Iris pigment epithelial cell (primary cell): ENCODE measurements around the gene PHC2.

Experiments used
- DNase-seq: peaks from one replicate; pipeline ENCODE4 v3.0.0-alpha.2; 2011; ENCODE audit warnings: low read depth

PHC2 gene

DNA sequence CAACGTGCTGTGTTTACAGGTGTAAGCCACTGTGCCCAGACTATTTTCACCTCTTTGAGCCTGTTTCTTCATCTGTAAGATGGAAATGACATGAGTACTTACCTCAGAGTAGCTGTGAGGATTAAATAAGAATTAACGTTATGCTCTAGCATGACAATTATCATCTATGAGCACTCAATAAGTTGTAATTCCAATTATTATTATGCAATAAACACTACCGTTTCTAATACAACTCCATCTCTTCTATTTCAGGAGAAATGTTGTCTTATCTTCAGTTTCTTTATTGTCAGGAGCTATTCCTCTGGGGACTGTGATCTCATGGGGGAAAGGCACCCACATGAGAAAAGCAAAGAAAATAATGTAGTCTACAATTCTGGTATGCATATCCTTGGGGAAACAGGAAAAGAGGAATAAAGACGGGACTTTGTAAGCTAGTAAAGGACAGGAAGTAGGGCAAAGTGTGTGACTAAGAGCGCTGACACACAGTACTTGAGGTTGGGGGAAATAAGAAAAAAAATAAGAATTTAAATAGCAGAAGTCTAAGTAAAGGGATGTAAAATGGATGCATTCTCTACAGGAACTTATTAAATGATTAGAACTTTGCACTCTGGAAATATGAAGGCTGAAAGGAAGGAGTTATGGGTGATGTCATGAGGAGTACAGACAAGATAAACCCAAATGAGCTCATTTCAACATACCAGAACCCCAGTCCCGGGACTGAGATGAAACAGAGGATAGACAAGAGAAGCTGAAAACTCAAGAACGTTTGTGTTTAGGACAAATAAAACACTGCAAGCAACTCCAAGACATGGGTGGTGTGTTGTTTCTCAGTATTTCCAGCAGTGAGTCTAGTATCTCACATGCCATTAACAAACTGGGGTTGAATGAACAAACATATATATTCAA, 9.8 kb downstream of the PHC2 start:
- peak; percentile 66 for DNase-seq

GRCh38 chr1:33418811-33419210, 12.1 kb downstream of the PHC2 start:
- no peak for DNase-seq

DNA sequence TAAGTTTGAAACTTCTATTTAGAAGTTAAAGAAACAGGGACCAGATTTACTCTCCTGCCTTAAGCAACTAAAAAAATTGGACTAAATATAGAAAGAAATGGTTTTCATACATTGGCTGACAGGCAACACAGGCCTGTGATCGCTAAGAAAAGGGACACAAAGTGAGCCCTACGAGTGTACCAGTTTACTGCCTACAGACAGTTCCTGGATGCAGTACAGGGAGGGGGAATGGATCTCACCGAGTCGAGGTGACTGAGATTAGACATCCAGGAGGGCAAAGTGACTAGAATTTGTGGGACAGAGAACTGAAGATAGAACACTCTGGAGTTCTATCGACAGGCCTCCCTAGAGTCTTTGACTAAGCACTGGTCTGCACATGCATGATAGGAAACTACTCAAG, 16.0 kb downstream of the PHC2 start:
- no peak for DNase-seq

DNA sequence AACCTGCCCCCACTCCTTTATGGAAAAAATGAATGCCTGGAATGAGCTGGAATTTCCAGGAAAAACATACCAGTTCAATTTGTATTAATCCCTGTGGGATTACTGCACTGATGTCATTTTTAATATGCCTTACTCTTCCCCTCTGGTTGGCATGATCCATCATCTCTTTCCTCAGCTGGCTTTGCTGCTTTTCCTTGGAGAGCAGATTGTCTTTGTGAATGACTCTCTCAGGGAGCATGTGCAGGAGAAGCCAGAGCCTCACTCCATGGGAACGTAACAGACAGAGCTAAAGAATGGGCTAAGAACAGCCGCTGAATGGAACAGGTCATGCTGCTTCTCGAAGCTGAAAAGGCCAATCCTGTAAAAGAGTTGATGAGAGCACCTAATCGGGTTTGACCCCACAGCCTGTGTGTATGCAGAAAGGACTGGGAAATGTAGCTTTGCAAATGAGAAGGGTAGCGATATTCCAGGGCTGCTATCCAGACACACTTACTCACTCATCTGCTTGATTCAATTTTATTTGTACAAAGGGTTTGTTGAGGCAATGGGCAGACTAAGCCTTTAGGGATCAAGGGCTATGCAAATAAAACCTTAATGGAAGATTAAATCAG, 20.7 kb downstream of the PHC2 start:
- peak; percentile 76 for DNase-seq

- DNase-seq, result peak; percentile 65
Measured at GRCh38 chr1:33408093-33408436, 22.8 kb downstream of the PHC2 start.

DNA sequence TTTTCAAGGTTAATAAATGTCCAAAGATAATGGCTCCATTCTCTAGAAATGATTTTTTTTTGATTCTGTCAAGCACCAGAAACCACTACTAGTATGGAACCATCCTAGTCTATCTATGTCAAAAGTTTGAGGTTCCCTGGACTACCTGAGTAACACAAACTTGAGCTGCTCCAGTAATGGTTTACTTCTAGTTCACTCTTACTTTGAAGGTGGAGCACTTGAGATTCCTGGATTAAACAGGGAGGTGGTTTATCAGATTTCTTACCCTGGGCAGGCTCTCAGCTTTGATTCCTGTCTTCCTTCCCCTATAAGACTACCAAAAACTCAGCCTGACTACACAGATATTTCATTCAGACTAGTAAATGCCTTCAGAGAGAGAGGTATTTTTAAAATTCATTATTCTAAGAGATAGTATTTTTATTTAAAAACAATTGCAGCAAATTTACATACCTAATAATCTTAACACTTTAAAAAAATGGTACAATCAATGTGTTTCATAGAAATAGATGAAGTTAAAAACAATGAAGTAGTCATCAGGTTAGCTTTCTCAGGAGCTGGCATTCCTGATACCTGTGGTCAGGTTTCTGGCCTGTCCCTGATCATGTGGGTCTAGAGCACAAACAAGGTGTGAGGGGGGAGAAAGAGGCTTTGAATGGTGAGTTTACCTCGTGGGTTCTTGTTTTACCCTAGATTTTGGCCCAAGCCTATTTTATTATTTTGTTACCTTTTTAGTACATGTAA, 23.4 kb downstream of the PHC2 start:
- no peak for DNase-seq

DNA sequence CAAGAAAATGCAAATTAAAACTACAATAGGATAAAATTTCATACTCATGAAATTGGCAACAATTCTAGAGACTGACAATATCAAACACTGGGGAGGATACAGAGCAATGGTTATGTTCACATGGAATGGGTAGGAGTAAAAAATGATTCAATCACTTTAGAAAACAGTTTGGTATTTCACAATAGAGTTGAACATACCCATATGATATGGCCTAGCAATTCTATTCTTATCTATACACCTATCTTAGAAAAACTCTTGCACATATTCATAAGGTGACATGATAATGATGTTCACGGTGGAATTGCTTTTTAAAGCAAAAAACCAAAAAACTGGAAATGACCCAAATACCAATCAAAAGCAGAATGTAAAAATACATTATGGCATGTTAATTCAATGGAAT, 28.7 kb downstream of the PHC2 start:
- DNase-seq, result no peak

DNA sequence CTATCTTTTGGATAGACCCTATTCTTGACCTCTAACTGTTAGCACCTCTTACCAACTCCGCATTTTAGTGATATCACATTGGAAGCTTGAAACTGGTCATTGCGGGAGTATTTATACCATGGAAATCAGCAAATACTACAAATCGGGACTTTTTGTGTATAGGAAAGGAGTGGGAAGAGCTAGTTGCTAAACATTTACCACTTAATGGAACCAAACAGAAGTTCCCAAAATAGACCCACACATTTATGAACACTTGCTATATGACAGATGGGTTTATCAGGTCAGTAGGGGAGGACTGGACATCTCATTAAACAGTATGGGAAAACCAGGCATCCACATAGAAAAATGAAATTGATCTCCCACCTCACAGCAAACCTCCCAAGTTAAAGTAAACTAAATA, 29.4 kb downstream of the PHC2 start:
- no peak for DNase-seq

DNA sequence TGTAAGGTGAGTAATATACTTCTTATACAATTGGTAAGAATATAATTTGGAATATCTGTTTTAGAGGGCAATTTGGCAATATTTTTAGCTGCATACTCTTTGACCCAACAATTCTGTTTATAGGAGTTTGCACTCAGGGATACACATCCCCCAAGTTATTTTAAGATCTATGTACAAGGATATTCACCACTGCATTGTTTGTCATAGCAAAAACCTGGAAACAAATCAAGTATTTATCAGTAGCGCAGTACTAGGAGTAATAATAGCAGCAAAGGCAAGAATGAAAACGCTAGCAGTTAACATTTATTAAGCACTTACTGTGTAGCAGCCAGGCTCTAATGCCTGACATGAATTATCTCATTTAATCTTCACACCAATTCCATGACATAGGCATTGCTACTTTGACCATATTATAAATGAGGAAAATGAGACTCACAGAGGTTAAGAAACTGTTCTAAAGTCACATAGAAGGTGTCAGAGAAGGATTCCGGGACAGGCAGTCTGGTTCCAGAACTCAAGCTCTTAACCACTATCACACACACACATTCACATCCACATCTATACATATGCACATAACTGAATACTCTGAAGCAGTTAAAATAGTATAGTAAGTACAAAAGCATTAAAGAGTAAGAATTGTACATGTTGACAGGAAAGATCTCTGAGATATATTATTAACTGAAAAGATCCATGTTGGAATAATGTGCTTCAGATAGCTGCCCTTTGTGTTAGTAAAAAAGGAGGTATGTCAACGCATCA, 30.6 kb downstream of the PHC2 start:
- no peak for DNase-seq

GRCh38 chr1:33399375-33399774, 31.5 kb downstream of the PHC2 start:
- DNase-seq, result peak; percentile 42

DNA sequence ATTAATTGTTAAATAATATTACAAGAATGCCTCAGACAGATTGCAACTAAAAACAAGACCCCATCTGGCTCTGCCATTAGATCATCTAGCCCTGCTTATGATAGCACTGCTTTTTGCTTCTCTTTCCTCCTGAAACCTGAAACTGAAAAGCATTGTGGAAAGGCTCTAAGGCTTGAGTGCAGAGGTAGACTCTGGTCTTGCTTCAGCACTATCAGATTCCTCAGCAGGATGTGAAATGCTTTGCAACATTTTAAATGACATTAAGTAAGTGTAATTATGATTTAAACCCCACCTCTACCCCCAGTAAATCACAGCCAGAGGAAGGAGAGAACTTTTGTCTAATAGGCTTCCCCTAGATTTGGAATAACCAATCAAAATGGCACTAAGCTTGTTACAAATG, 32.9 kb downstream of the PHC2 start:
- no peak for DNase-seq

- DNase-seq, result no peak
Measured at GRCh38 chr1:33397125-33397506, 33.8 kb downstream of the PHC2 start.

GRCh38 chr1:33396188-33397124, 34.4 kb downstream of the PHC2 start:
- DNase-seq, result peak; percentile 87

- no peak for DNase-seq
Measured at GRCh38 chr1:33394770-33395169, 36.1 kb downstream of the PHC2 start.

DNA sequence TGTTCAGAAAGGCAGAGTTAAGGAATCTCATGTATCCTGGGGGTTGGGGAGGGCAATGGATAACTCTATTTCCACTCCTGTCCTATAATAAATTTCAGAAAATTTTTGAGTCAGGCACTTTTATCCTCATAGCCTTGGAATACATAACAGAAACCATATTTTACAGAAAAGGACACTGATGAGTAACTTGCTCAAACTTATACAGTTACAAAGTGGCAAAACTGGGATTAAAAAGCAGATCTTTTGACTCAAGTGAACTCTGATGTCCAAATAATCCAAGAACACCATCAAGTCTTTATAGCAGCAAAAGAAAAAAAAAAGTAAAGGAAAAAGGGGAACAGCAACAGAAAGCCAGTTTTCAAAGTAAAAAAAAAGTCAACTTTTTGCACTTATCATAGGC, 36.9 kb downstream of the PHC2 start:
- no peak for DNase-seq

DNA sequence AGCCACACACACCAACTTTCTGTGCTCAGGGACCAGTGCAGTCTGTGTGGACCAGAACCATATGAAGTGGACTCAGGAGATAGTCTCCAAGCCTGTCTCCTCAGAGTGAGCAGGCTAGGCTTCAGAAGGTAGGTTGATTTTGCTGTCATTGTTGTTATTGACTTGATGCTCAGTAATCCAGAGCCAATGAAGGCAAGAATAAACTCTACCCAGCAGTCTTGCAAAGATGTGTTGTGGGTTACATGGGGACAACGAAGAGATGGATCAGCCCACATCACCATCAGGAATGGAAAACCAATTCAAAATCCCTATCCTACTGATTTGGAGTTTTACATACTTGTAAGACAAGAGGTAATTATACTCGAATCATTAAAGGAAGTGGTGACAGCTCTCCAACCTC, 37.4 kb downstream of the PHC2 start:
- no peak for DNase-seq

DNA sequence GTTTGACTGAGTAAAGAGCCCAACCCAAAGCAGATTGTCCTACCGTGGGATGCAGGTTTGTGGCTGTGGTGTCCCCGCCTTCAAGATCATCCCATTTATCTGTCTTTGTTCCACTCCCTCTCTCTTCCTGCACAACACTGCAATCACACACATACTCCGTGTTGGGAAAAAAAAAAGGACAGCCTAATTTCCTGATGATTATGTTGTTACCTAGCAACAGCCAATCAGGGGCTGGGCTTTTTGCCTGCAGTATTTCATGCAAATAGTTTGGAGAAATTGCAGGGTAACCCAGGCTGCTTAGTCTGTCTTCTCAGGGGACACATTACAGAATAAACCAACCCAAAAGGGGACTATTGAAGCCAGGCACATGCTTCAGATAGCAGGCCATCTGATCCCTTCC, 38.3 kb downstream of the PHC2 start:
- peak; percentile 54 for DNase-seq

DNA sequence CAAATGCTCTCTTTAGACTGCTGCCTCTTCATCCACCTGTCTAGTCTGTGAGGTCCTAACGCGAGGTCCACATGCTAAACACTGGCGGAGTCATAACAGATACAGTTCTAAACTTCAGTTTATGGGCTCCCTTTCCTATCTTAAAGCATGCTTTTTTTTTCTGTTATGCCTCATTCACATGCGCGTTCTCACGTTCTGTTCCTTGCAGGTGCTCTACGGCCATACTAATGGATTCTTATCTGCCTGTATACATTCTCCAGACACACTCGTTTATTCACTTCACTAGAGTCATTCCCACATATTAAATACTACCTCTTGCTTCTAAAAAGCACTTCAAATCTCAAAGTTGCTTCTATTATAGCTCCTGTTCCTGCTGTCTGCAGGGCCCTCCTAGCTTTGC, 38.7 kb downstream of the PHC2 start:
- DNase-seq, result no peak

GRCh38 chr1:33391343-33392078, 39.4 kb downstream of the PHC2 start:
- DNase-seq, result no peak

DNA sequence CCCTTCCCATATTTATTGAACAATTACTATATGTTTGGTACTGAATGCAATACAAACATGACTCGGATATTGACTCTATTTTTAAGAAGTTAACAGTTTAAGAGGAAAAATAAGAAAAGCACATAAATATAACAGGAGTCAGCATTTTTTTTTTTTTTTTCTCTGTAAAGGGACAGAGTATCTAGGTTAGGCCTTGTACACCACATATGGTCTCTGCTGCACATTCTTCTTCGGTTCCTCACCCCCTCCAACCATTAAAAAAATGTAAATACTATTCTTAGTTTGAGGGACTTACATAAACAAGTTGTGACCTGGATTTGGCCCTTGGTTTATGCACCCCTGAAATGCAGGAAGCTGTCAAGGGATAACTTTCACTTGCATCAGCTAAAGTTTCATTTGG, 40.4 kb downstream of the PHC2 start:
- DNase-seq, result peak; percentile 98
